ENCODE results near the gene SEC31B. TPM values are rescaled to one million over a fixed set of nuclear protein-coding genes. Genes with fewer than 3 reads are reported as not detected.

Gene SEC31B
- total RNA-seq, 2 donors from 2014 or later: 6.3 to 13.2 TPM

GRCh38 chr10:100535715-100536353 is 16.2 kb upstream of the SEC31B start, which contains the start of gene HIF1AN:
TSS of gene HIF1AN (plus strand) at chr10:100535943. CDS start at chr10:100535959, 16 bp downstream.
- Histone ChIP-seq H3K27me3 (no peaks in the 10 kb centered on the region), H3K4me1 (peaks cover 5% of the 10 kb centered on the region), H3K27ac (peak within 1 kb of the TSS; percentile 56), H3K9me3 (no peaks in the 10 kb centered on the region), H3K4me3 (peak within 1 kb of the TSS; percentile 67), H3K36me3 (no peaks in the 10 kb centered on the region), H3K9ac (ENCODE audit: low read depth in 2 of 2, low read length in 2 of 2) (peak within 1 kb of the TSS; percentile 65 to 69)
- DNase-seq: peak; percentile 90
- TF ChIP-seq CTCF (IDR thresholded peaks at IDR 0.05): peak; percentile 91
- intact Hi-C loops (cut with DNase I): no loop called here

- H3K27me3 ChIP-seq: no peaks in the 10 kb centered on the region
- H3K9me3 ChIP-seq: no peaks in the 10 kb centered on the region
- intact Hi-C loops (cut with DNase I): no loop called here
- H3K36me3 ChIP-seq: no peaks in the 10 kb centered on the region
- H3K27ac ChIP-seq: no peak overlapping the region
- TF ChIP-seq CTCF (IDR thresholded peaks at IDR 0.05): no peak
- H3K4me3 ChIP-seq: peak overlapping the region; percentile 67
- no peak overlapping the region for H3K9ac ChIP-seq (ENCODE audit: low read depth in 2 of 2, low read length in 2 of 2)
- H3K4me1 ChIP-seq: peaks cover 5% of the 10 kb centered on the region
- no peak for DNase-seq
Measured at GRCh38 chr10:100535338-100535714, 15.7 kb upstream of the SEC31B start.

GRCh38 chr10:100534726-100535125 is 15.1 kb upstream of the SEC31B start:
- TF ChIP-seq CTCF (IDR thresholded peaks at IDR 0.05): no peak
- intact Hi-C loops (cut with DNase I): no loop called here
- DNase-seq: no peak
- H3K27me3 ChIP-seq: no peaks in the 10 kb centered on the region
- peaks cover 5% of the 10 kb centered on the region for H3K4me1 ChIP-seq
- H3K4me3 ChIP-seq: no peak overlapping the region
- no peak overlapping the region for H3K27ac ChIP-seq
- no peaks in the 10 kb centered on the region for H3K9me3 ChIP-seq
- H3K9ac ChIP-seq (ENCODE audit: low read depth in 2 of 2, low read length in 2 of 2): no peak overlapping the region
- H3K36me3 ChIP-seq: no peaks in the 10 kb centered on the region

- intact Hi-C loops (cut with DNase I): no loop called here
- no peak overlapping the region for H3K4me3 ChIP-seq
- H3K27ac ChIP-seq: no peak overlapping the region
- no peak overlapping the region for H3K9ac ChIP-seq (ENCODE audit: low read depth in 2 of 2, low read length in 2 of 2)
- H3K27me3 ChIP-seq: no peaks in the 10 kb centered on the region
- peaks cover 5% of the 10 kb centered on the region for H3K4me1 ChIP-seq
- DNase-seq: no peak
- H3K36me3 ChIP-seq: no peaks in the 10 kb centered on the region
- TF ChIP-seq CTCF (IDR thresholded peaks at IDR 0.05): no peak
- H3K9me3 ChIP-seq: no peaks in the 10 kb centered on the region
Measured at GRCh38 chr10:100531761-100532160, 12.1 kb upstream of the SEC31B start.

- DNase-seq: peak; percentile 97
- TF ChIP-seq CTCF (IDR thresholded peaks at IDR 0.05): no peak
- intact Hi-C loops (cut with DNase I): no loop called here
- H3K4me3 ChIP-seq: peak within 1 kb of the TSS; percentile 96
- peaks cover 5% of the 10 kb centered on the region for H3K36me3 ChIP-seq
- H3K9ac ChIP-seq (ENCODE audit: low read depth in 2 of 2, low read length in 2 of 2): peak within 1 kb of the TSS; percentile 87 to 96
- H3K27me3 ChIP-seq: no peaks in the 10 kb centered on the region
- H3K4me1 ChIP-seq: no peaks in the 10 kb centered on the region
- H3K27ac ChIP-seq: peak within 1 kb of the TSS; percentile 56
- no peaks in the 10 kb centered on the region for H3K9me3 ChIP-seq
Measured at GRCh38 chr10:100529475-100530298, 10.0 kb upstream of the SEC31B start, which contains the start of gene NDUFB8. TSS of gene NDUFB8 (minus strand) at chr10:100529871. CDS start at chr10:100529851, 20 bp downstream.

All from colonic mucosa (tissue), 4 donors.